Ishikawa (cell line): ENCODE measurements around the gene LPP.

Source experiments
- CEBPB ChIP-seq: IDR thresholded peaks from 2 replicates; pipeline ENCODE4 v1.6.1; 2012
- CREB1 ChIP-seq: IDR thresholded peaks from 2 replicates; pipeline ENCODE4 v1.6.1; 2012; ENCODE audit warnings: low read depth
- EGR1 ChIP-seq: IDR thresholded peaks from 2 replicates; pipeline ENCODE4 v1.6.1; 2012
- EP300 ChIP-seq: IDR thresholded peaks from 2 replicates; pipeline ENCODE4 v1.6.1; 2012; ENCODE audit warnings: borderline replicate concordance
- FOXM1 ChIP-seq: IDR thresholded peaks from 2 replicates; pipeline ENCODE4 v1.6.1; 2012; ENCODE audit warnings: low read depth, borderline replicate concordance
- MAX ChIP-seq: IDR thresholded peaks from 2 replicates; pipeline ENCODE4 v1.6.1; 2012
- NFIC ChIP-seq: IDR thresholded peaks from 2 replicates; pipeline ENCODE4 v1.6.1; 2012
- RAD21 ChIP-seq: IDR thresholded peaks from 2 replicates; pipeline ENCODE4 v1.6.1; 2012; ENCODE audit warnings: low read depth
- REST ChIP-seq: IDR thresholded peaks from 2 replicates; pipeline ENCODE4 v1.6.1; 2012; ENCODE audit warnings: low read depth, mild to moderate bottlenecking
- TAF1 ChIP-seq: IDR thresholded peaks from 2 replicates; pipeline ENCODE4 v1.6.1; 2012; ENCODE audit warnings: low read depth, mild to moderate bottlenecking
- TCF12 ChIP-seq: IDR thresholded peaks from 2 replicates; pipeline ENCODE4 v1.6.1; 2012; ENCODE audit warnings: low read depth
- TEAD4 ChIP-seq: IDR thresholded peaks from 2 replicates; pipeline ENCODE4 v1.6.1; 2012
- YY1 ChIP-seq: IDR thresholded peaks from 2 replicates; pipeline ENCODE4 v1.6.1; 2012; ENCODE audit warnings: low read depth
- ZBTB7A ChIP-seq: IDR thresholded peaks from 2 replicates; pipeline ENCODE4 v1.6.1; 2012; ENCODE audit warnings: low read depth
- TF ChIP-seq, protein P1 (sequence below): IDR thresholded peaks from 2 replicates; pipeline ENCODE4 v1.6.1; 2012

LPP gene

GRCh38 chr3:188326968-188327367 lies 173.0 kb downstream of the LPP start:
- no peak for TF ChIP-seq TAF1
- TF ChIP-seq CREB1 = no peak
- TF ChIP-seq TEAD4 = no peak
- TF ChIP-seq CEBPB = no peak
- TF ChIP-seq FOXM1 = no peak
- TF ChIP-seq EGR1 = no peak
- no peak for TF ChIP-seq REST
- TF ChIP-seq NFIC = no peak
- TF ChIP-seq RAD21 = no peak
- no peak for TF ChIP-seq YY1
- TF ChIP-seq ZBTB7A = no peak
- TF ChIP-seq, protein P1, sequence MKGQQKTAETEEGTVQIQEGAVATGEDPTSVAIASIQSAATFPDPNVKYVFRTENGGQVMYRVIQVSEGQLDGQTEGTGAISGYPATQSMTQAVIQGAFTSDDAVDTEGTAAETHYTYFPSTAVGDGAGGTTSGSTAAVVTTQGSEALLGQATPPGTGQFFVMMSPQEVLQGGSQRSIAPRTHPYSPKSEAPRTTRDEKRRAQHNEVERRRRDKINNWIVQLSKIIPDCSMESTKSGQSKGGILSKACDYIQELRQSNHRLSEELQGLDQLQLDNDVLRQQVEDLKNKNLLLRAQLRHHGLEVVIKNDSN = no peak

GRCh38 chr3:188327433-188327832 lies 173.5 kb downstream of the LPP start:
- TF ChIP-seq EP300 (no peak), MAX (no peak), CREB1 (no peak)

DNA sequence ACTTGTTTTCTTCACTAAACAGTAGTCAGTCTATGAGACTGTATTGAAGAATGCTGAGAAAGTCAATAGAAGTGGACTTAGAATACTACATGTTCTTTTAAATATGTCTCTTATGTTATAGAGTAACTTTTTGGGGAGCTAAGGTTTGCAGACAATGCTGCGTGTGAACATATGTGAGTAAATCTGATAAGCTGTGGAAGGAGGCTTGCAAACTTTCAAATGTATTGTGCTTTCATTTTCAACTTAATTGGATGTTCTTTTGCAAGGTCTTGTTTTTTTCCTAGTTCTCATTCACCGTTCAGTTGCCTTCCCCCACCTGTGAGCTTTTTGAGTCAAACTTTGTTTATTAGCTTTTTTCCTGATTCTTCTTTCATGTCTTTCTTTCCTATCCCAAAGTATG lies 176.2 kb downstream of the LPP start:
- no peak for TF ChIP-seq TEAD4
- no peak for TF ChIP-seq EGR1
- TF ChIP-seq TCF12 = no peak
- TF ChIP-seq REST = no peak
- TF ChIP-seq ZBTB7A = no peak
- no peak for TF ChIP-seq CREB1
- no peak for TF ChIP-seq CEBPB
- no peak for TF ChIP-seq FOXM1
- TF ChIP-seq RAD21 = no peak
- TF ChIP-seq, protein P1 = no peak
- TF ChIP-seq EP300 = no peak
- no peak for TF ChIP-seq NFIC
- TF ChIP-seq TAF1 = no peak
- TF ChIP-seq MAX = no peak
- TF ChIP-seq YY1 = no peak

GRCh38 chr3:188331166-188331565 lies 177.2 kb downstream of the LPP start:
- TF ChIP-seq REST (no peak), FOXM1 (no peak)

DNA sequence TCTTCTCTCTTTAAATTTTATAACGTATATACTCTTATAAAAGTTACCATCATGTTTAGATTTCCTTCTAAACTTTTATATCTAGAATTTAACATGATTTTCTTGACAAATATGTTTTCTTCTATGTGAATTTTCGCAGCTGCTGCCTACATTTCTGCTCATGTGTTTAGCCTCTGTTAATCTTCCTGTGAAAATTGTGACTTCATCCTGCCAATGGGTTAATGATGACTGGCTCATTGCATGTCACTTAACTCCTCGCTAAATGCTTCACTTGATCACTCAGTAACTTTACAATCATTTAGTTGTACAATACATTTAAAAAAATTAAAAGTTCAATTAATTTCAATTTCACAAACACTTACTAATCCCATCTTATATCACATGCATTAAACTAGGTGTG lies 178.1 kb downstream of the LPP start:
- TF ChIP-seq, protein P1 = no peak
- TF ChIP-seq RAD21 = no peak
- no peak for TF ChIP-seq FOXM1
- no peak for TF ChIP-seq TEAD4
- TF ChIP-seq YY1 = no peak
- no peak for TF ChIP-seq TAF1
- TF ChIP-seq EGR1 = no peak
- no peak for TF ChIP-seq TCF12
